Measurements from ENCODE around the gene CAPN11.

DNA sequence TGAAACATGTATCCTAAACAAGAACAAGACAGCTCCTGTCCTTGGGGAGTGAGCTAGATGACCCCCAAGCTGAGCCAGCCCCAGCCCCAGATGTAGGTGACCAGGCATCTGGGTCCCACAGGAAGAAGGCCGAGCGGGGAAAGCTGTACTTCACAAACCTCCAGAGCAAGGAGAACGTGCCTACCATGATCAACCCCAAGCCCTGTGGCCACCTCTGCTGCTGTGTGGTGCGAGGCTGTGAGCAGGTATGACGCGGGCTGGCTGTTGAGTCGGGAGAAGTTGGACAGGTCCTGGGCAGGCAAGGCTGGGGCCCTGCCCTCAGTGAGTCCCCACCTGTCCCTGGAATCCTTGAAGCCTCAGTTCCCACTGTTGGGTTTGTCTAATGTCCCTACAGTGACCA is 11.4 kb upstream of the CAPN11 start:
- TF ChIP-seq, protein P1, sequence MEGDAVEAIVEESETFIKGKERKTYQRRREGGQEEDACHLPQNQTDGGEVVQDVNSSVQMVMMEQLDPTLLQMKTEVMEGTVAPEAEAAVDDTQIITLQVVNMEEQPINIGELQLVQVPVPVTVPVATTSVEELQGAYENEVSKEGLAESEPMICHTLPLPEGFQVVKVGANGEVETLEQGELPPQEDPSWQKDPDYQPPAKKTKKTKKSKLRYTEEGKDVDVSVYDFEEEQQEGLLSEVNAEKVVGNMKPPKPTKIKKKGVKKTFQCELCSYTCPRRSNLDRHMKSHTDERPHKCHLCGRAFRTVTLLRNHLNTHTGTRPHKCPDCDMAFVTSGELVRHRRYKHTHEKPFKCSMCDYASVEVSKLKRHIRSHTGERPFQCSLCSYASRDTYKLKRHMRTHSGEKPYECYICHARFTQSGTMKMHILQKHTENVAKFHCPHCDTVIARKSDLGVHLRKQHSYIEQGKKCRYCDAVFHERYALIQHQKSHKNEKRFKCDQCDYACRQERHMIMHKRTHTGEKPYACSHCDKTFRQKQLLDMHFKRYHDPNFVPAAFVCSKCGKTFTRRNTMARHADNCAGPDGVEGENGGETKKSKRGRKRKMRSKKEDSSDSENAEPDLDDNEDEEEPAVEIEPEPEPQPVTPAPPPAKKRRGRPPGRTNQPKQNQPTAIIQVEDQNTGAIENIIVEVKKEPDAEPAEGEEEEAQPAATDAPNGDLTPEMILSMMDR (IDR thresholded peaks at IDR 0.05), result no peak
- TF ChIP-seq POLR2AphosphoS5 (IDR thresholded peaks at IDR 0.05) (no peak), POLR2A (IDR thresholded peaks at IDR 0.05) (no peak), EP300 (IDR thresholded peaks at IDR 0.05) (no peak)

All from stomach (tissue), 4 donors.